GM21576 (cell line): Measurements from ENCODE around the gene HOXD12.

Experiments used
- ATAC-seq: cut with Tn5 transposase; IDR thresholded peaks from one replicate; pipeline ENCODE4 v1.9.1; 2021; ENCODE audit warnings: mild to moderate bottlenecking, moderate library complexity; ENCODE audit not compliant: unreplicated experiment

The HOXD12 gene

GRCh38 chr2:176080540-176081375 lies 18.8 kb upstream of the HOXD12 start:
- no peak for ATAC-seq

- no peak for ATAC-seq
These were observed 18.2 kb upstream of the HOXD12 start for GRCh38 chr2:176081376-176081836.

GRCh38 chr2:176081837-176082524 lies 17.6 kb upstream of the HOXD12 start:
- no peak for ATAC-seq

GRCh38 chr2:176082525-176082823 lies 17.1 kb upstream of the HOXD12 start:
- no peak for ATAC-seq

GRCh38 chr2:176082824-176083751 lies 16.5 kb upstream of the HOXD12 start:
- no peak for ATAC-seq

GRCh38 chr2:176083796-176084261 lies 15.8 kb upstream of the HOXD12 start, which contains the start of gene EVX2:
Gene EVX2 (minus strand): TSS chr2:176083962. CDS start chr2:176083776, 186 bp downstream.
- no peak for ATAC-seq

GRCh38 chr2:176084611-176085119 lies 14.9 kb upstream of the HOXD12 start:
- no peak for ATAC-seq

GRCh38 chr2:176085120-176085788 lies 14.3 kb upstream of the HOXD12 start:
- no peak for ATAC-seq

GRCh38 chr2:176085861-176086771 lies 13.5 kb upstream of the HOXD12 start:
- no peak for ATAC-seq

GRCh38 chr2:176087330-176088047 lies 12.1 kb upstream of the HOXD12 start:
- no peak for ATAC-seq

GRCh38 chr2:176088048-176088936 lies 11.3 kb upstream of the HOXD12 start:
- no peak for ATAC-seq

- no peak for ATAC-seq
These were observed 10.4 kb upstream of the HOXD12 start for GRCh38 chr2:176088937-176089842.

- no peak for ATAC-seq
These were observed 9.7 kb upstream of the HOXD12 start for GRCh38 chr2:176089843-176090395.

GRCh38 chr2:176090862-176091261 lies 8.7 kb upstream of the HOXD12 start:
- no peak for ATAC-seq

- no peak for ATAC-seq
These were observed 8.0 kb upstream of the HOXD12 start for GRCh38 chr2:176091329-176092258.
